HG02870 (cell line): Measurements from ENCODE around the gene TRDN.

Experiments
- ATAC-seq: cut with Tn5 transposase; IDR thresholded peaks from one replicate; pipeline ENCODE4 v1.9.1; 2021; ENCODE audit warnings: mild to moderate bottlenecking, moderate library complexity; ENCODE audit not compliant: unreplicated experiment

Gene TRDN

DNA sequence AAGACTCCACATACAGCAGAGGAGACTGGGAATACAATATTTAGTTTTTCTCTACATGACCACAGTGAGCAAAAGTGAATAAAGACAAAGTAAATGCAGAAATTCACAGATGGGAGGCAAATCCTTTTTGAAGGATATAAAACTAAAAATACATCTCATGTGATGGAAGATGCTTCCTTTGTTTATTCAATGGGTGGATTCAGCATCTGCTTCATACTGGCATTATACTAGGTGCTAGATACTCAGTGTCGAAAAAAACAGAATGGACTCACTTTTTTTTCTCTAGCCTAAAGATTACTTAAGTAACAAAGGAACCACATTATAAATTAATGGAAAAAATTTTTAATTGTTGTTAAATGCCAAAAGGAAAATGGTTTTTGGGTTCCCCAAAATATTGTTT, 216.2 kb downstream of the TRDN start:
- no peak for ATAC-seq

DNA sequence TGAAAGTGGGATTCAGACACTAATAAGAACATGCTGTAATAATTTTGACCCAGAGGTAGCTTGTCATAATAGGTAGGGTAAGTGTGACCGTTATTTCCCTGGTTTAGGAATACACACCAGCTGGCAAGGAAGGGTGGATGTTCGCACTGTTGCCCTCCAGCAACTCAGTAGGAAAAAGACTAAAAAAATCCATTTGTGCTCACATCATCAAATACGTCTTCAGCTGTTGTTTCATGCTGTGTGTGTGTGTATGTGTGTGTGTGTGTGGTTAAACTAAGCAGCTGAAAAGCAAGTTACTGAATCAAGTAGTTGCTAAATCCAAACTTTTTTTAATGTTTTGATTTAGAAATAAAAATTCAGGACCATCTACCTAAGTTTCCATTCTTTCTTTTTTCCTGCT, 218.7 kb downstream of the TRDN start:
- no peak for ATAC-seq

DNA sequence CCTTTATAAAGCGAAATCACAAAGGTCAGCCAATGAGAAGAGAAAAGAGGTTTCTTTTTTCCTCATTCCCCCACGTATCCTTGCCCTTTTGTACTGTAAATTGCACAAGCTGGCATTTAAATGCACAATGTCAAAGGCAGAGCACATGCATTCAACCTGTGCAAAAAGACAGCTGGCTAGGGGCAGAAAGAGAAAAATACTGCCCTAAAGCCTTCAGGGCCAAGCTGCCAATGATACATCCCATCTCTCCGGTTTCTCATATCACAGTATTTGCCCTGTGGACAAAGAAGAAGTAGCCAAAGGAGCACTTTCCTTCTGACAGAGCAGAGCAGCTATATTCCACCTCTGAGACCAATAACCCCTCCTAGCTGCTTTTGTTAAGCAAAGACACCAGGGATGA, 219.2 kb downstream of the TRDN start:
- ATAC-seq = no peak

DNA sequence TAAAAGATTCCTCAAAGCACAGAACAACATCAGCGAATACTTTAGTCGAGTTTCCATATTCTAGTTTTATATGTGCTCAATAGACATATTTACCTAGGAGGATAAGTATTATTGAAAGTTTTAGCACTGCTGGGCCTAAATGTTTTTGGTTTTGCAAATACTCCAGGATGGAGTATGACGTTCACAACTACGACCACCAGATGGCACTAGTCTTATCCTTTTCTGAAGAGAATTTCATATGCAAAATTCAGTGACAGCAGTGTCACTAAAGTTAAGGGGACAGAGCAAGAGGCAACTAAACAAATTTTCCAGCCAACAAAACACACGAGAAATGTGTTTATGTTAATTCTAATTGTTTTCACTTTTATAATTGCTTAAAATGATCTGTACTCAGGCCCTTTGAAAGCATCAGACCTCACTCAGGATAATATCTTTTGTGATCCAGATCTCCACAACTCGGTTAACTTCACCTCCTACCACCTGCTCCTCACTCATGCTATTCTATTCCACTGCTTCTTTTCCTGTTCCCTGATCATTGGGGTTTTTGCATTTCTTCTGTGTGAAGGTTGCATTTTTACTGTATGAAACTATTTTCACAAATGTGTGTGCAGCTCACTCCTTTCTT, 220.8 kb downstream of the TRDN start:
- peak; percentile 94 for ATAC-seq

DNA sequence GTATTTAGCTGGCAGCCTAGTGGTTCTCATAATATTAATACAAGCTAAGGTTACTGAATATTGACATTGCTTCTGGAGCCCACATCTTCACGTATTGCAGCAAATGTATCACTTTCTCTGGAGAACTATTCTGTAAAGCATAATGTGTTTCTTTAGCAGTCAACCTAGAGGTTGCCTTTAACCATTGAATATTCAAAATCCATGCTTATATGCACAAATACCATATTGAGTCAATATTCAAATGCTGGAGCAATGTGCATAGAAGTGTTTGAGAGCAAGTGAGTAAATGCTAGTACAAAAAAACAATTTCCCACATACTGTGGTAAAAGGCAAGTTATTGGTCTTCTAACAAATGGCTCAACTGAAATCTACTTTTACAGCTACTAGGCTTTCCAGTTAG, 231.8 kb downstream of the TRDN start:
- ATAC-seq = no peak

DNA sequence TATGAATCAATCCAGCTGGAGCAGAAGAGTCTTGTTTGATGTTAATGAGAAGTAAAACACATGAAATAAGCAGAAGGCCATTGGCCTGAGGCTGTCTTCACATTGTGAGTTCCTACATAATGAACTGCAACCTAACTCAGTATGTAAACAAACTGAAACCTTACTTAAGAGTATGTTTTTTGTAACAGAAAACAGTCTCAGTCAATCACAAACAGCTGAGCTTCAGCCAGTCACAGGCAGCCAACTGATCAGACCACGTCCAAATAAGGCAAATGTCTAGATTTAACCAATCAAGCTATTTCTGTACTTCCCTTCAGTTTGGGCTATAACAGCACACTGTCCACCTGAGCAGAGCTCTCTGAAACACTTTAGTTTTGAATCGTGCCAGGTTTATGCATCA, 234.7 kb downstream of the TRDN start:
- peak; percentile 94 for ATAC-seq

DNA sequence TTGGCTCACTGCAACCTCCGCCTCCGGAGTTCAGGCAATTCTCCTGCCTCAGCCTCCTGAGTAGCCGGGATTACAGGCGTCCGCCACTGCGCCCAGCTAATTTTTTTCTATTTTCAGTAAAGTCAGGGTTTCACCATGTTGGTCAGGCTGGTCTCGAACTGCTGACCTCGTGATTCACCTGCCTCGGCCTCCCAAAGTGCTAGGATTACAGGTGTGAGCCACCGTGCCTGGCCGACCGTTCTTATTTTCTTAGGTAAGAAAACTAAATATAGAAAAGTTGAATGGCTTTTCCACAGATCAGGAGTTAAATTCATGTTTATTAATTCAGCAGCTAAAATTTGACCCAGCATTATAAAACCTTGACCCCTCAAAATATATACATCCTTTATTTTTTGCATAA, 238.7 kb downstream of the TRDN start:
- ATAC-seq = no peak

DNA sequence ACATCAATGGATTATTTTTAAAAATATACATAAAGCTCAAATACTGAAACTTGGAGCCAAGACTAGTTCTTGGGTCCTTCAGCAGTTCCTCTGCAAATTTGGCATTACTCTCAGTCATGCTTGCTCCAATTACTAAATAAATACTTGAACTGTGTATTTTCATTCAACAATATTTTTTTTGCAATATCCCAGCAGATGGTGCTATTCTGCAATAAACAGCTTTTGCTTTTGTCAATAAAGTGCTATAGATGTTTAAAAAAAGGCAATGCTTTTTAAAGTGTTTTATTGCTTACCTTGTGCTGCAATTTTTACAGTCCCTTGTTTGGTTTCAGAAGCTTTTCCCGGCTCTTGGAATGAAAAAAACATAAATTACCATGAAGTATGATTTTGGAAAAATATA, 243.4 kb downstream of the TRDN start:
- ATAC-seq = no peak

DNA sequence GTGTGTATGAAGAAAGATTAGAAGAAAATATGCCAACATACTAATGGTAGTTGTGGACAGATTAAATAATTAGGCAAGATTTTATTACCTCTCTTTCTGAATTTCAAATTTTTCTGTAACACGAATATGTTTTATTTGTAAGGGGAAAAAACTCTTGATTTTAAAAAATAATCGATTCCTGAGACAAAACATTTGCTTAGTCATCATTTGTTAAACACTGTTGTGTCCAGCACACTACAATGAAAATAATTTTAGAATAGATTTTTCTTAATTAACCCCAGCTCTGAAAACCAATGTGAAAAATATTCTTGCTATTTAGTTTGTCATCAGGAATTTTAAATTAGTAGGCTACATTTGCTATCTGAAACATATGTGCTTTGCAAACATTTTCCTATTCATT, 253.0 kb downstream of the TRDN start:
- no peak for ATAC-seq

DNA sequence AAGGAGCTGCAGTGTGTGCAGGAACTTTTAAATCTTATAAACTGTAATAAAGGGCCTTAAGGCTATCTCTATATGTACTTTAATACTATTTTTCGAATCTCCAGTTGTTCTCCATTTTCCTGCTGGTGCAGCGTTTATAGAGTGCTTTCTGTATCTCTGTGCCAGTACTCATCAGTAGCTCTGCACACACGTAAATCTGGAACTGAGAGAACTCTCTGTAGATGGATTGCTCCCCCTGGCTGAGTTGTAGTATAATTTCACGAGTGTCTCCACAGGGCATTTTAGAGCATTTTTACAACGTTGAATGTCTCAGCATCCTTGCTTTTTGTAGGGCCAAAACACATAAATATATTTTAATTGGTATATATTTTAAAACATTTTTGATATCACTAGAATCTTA, 256.5 kb downstream of the TRDN start:
- ATAC-seq = peak; percentile 87

DNA sequence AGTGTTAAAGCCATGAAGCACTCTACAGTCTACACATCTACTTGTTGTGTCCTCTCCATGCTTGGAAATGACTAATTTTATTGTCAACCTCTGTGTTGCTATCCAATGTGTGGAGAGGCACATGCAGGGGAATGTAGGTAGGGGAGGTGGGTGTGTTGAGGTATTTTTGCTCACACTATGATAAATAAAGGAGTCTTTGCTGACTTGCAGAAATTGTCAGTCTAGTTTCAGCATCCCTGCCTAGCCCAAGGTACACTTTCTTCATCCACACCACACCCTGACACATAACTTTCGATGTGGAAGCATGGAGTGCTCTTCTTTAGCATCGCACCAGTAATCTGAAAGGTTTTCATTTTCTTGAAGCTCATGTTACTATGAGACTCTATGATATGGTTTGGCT, 264.0 kb downstream of the TRDN start:
- no peak for ATAC-seq

DNA sequence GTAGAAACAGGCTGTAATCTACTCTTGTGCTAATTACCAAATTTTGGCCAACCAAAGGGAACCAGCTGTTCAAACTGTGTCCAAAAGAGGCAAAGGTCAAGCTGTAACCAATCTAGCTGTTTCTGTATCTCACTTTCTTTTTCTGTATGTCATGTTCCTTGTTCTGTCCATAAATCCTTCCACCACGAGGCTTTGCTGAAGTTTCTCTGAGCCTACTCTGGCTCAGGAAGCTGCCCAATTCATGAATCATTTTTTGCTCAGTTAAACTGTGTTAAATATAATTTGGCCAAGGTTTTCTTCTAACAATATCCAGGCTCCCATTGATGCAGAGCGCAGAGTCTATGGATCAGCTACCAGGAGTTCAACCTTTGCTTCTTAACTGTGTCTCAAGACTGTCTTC, 272.8 kb downstream of the TRDN start:
- no peak for ATAC-seq

DNA sequence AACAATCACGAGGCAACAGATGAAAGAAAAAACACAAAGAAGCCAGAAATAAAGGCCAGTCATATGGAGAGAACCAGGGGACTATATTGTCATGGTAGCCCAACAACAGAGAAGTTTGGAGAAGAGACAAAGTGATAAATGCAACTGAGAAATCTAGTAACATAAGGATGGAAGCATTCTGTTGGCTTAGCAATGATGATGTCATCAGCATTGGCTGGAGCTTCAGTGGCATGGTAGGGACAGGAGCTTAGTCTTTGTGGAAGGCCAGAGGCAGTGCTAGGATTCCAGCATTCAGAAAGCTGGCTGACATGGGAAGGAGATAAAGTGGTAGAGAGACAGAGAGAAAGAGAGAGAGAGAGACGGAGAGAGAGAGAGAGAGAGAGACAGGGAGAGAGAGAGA, 276.4 kb downstream of the TRDN start:
- no peak for ATAC-seq

DNA sequence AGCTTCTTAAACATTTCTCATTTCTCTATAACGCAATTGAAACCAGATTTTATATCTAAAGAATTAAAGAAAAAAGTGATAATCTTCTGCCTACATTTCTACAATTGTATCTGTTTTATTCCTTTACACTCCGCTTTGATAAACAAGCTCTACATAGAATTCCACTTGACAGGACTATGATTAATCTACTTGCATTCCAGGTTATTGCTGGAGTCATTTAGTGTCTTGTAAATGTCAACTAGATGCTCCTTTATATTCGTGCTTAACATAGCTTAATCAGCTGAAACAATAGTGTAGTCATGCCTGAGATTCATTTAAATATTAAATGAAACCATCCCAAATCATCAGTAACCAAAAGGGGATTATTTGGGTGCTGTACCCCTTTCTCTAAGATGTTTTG, 284.0 kb downstream of the TRDN start:
- ATAC-seq = no peak

DNA sequence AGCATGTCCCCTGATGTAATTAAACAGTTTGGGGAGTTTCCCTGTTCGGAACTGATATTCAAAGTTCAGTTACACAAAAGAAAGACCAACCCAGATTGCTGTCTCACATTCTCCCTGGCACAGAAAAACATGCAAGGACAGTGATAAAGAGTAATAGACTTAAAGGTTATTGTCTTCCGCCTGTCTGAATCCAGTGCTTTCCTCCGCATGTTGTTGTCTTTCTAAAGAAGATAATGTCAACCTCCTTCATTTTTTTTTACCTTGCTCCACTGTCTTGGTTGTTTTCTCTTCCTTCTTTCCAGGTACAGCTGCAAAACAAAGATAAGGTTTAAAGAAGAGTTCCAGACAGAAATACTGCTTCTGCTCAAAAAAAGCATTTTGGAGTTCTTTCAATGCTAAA, 284.5 kb downstream of the TRDN start:
- ATAC-seq = no peak

DNA sequence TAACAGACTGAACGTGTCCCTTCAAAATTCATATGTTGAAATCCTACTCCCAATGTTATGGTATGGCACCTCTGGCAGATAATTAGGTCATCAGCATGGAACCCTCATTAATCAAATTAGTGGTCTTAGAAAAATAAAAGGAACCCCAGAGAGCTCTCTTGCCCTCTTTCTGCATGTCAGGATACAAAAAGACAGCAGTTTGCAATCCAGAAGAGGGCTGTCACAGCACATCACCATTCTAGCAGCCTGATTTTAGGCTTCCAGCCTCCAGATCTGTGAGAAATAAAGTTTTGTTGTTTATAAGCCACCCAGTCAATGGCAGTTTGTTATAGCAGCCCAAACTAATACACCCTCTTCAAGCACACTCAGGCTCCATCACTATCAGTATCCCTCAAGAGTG, 292.9 kb downstream of the TRDN start:
- ATAC-seq = no peak

DNA sequence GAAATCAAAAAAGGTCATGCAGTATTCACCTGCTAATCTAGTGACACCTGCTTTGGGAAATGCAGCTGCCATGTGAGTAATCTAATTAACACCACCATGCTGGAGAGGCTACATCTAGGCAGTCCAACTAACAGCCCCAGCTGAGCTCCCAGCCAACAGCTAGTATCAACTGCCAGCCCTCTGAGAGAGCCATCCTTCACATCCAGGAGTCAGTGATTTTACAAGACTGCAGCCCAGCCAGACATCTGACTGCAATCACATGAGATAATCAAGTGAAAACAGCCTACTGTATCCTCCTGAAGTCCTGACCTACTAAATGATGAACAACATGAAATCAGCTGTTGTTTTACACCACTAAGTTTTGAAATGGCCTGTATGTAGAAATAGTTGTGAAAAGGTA, 298.4 kb downstream of the TRDN start:
- ATAC-seq = no peak

DNA sequence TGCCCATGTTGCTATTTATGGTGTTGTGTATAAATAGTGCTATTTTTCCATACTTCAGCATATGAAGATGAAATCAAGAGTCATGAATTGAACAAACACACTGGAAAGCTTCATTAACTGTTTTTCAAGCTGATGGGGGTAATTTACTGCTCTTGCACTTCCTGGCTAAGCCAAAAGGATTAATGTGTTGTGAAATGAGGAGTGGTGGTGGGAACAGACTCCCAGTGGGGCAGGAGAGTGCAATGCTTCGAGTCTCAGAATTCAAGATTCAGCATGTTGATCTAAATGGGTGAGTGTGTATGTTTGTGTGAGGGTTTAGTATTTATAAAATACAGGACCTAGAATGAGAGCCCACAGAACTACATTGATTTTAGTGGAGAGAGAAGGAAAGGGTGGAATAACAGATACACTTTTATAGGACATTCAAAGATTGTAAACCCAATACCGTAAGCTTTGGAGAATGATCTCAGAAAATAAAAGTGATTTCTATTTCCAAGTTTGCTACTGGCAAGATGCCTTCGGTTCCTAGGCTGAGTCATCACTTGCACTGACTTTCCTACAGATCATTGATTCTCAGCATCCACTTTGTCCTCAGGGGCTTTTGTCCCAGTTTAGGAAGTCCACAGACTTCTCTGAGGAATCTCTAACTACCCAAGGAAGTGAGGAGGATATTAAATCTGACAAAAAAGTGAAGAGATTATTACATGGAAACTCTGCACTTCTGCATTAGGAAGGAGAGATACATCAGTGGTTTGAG, 303.6 kb downstream of the TRDN start:
- ATAC-seq = no peak

DNA sequence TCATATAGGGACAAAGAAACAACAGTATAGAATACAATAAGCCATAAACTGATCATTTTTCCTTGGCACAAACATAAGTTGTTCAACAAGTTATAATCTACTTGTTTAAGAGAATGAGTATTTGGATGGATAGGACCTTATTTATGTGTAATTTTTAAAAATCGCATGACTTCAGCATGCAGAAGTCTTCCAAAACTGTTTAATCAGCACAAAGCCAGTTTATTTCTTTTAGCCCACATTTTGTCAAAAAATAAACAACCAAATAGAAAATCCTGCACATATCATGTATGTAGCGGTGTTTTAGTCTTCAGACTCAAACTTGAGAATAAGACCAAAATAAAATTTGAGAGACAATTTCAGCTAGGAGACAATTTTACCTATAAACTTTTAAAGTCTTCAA, 304.7 kb downstream of the TRDN start:
- ATAC-seq = no peak

DNA sequence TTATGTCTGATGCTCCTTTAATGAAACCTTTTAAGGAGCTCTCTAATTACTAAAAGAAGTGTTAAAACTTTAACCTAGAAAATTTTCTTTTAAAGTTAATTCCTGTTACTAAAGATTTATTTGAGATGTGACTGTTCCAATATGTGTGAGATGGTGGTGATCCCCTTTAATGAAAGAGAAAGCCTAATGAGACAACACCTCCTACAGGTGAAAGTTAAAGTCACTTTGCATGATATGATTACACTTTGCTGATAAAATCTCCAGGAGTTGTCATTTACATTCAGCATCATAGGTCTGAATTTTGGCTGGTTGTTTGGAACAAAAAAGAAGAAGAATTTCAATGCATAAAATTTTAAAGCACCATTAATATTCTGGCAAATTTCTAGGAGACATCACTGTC, 307.4 kb downstream of the TRDN start:
- ATAC-seq = no peak

DNA sequence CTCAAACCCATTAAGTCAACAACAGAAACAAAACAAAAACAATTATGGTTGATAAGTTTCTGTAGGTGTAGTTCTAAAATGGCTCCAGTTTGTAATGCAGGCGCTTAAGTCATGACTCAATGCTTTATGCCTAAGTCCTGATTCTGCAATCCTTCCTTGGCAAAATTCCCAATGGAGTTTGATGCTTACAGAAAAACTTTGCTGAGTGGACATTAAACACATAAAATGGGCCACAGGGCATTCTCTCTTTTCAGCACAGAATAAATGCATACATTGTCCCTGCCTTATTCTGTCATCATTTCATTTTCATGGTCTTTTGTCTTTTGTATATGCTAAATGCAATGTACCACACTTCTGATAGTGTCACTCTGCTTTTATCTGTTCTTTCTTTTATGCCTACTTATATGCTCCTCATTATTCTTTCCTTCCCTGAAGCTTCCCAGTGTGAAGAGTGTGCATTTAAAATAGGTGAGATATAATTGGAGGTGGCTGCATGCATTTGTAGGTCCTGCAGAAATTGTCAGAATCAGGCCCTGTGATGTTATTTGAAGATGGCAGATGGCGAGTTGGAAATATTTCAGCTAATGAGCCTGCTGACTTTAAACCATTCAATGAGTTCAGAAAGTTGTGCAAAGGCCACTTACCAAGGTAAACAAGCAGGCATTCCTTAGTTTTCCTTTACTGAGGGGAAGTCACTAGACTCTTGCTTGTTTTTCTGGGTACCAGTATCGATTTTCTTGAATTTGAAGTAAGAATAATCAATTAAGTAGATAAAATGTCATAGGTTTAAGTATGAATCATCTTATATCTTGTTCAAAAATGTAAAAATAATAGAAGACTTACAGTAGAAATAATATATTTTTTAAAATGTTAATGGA, 313.1 kb downstream of the TRDN start:
- ATAC-seq = no peak

DNA sequence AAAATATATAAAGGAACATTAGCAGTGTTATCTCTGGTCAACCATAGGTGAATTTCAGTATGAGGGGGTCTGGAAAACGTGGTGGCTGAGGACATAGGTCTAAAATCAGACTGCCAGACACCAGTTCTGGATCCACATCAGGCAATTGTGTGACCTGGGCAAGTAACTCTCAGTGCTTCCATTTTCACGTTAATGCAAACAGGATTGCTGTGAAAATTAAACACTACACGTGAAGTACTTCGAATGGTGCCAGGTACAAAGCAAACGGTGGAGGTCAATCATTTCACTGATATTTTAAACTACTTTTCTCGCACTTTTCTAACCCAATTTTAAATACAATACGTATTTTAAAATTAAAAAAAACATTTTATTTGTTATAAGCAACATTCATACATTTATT, 315.7 kb downstream of the TRDN start:
- no peak for ATAC-seq
